GM12891 (cell line): Measurements from ENCODE around the gene SLCO3A1.

Experiments
- DNase-seq: peaks from one replicate; pipeline ENCODE4 v3.0.0; 2011; ENCODE audit warnings: low spot score; ENCODE audit not compliant: insufficient read length
- FAIRE-seq: peaks from 2 replicates; lab custom pipeline; 2011; peaks lifted over from hg19 to GRCh38; lab: Jason Lieb, UNC
- PAX5 ChIP-seq: IDR thresholded peaks from 2 replicates; pipeline ENCODE4 v1.6.1; 2011; ENCODE audit warnings: low read length, moderate library complexity, mild to moderate bottlenecking; ENCODE audit not compliant: insufficient read depth, severe bottlenecking
- POLR2A ChIP-seq: IDR thresholded peaks from 2 replicates; pipeline ENCODE4 v1.6.1; 2011; ENCODE audit warnings: low read depth, low read length, control low read depth
- POLR2AphosphoS5 ChIP-seq: IDR thresholded peaks from 2 replicates; pipeline ENCODE4 v1.6.1; 2011; ENCODE audit warnings: low read depth, low read length, control low read depth
- POU2F2 ChIP-seq: IDR thresholded peaks from 2 replicates; pipeline ENCODE4 v1.6.1; 2011; ENCODE audit warnings: low read depth, mild to moderate bottlenecking, control low read depth, low read length, moderate library complexity
- SPI1 ChIP-seq: IDR thresholded peaks from 2 replicates; pipeline ENCODE4 v1.6.1; 2011; ENCODE audit warnings: low read depth, low read length, control low read depth
- TAF1 ChIP-seq: IDR thresholded peaks from 2 replicates; pipeline ENCODE4 v1.6.1; 2011; ENCODE audit warnings: low read depth, low read length, control low read depth

SLCO3A1 gene

GRCh38 chr15:91944331-91944730 lies 90.8 kb downstream of the SLCO3A1 start:
- FAIRE-seq (no peak), DNase-seq (no peak)
- TF ChIP-seq SPI1 (no peak), PAX5 (no peak), POLR2A (no peak), POU2F2 (no peak), TAF1 (no peak), POLR2AphosphoS5 (no peak)

- FAIRE-seq (no peak), DNase-seq (no peak)
- TF ChIP-seq SPI1 (no peak), PAX5 (no peak), POU2F2 (no peak), TAF1 (no peak), POLR2AphosphoS5 (no peak), POLR2A (no peak)
These were observed 91.9 kb downstream of the SLCO3A1 start for GRCh38 chr15:91945385-91945784.

GRCh38 chr15:91946075-91946474 lies 92.6 kb downstream of the SLCO3A1 start:
- TF ChIP-seq POU2F2: no peak
- TF ChIP-seq SPI1: no peak
- TF ChIP-seq POLR2AphosphoS5: no peak
- no peak for TF ChIP-seq POLR2A
- TF ChIP-seq TAF1: no peak
- no peak for TF ChIP-seq PAX5
- DNase-seq (no peak), FAIRE-seq (no peak)

- DNase-seq: no peak
- TF ChIP-seq PAX5 (no peak), POU2F2 (no peak), POLR2A (no peak), TAF1 (no peak), POLR2AphosphoS5 (no peak), SPI1 (no peak)
- FAIRE-seq: no peak
These were observed 93.2 kb downstream of the SLCO3A1 start for GRCh38 chr15:91946581-91947292.

- TF ChIP-seq SPI1: no peak
- FAIRE-seq: no peak
These were observed 93.8 kb downstream of the SLCO3A1 start for GRCh38 chr15:91947293-91947679.

GRCh38 chr15:91947683-91948608 lies 94.4 kb downstream of the SLCO3A1 start:
- FAIRE-seq (no peak), DNase-seq (no peak)
- TF ChIP-seq POLR2AphosphoS5: no peak
- TF ChIP-seq TAF1: no peak
- no peak for TF ChIP-seq PAX5
- TF ChIP-seq POU2F2: no peak
- no peak for TF ChIP-seq POLR2A
- no peak for TF ChIP-seq SPI1

More at GRCh38 chr15:91947293-91947679, 93.8 kb downstream of the SLCO3A1 start:
- no peak for DNase-seq

GRCh38 chr15:91949361-91949760 lies 95.9 kb downstream of the SLCO3A1 start:
- no peak for DNase-seq
- no peak for FAIRE-seq
- TF ChIP-seq SPI1: no peak

GRCh38 chr15:91950054-91950453 lies 96.5 kb downstream of the SLCO3A1 start:
- TF ChIP-seq TAF1 (no peak), POU2F2 (no peak), POLR2A (no peak), SPI1 (no peak), POLR2AphosphoS5 (no peak), PAX5 (no peak)
- FAIRE-seq (no peak), DNase-seq (no peak)

GRCh38 chr15:91950631-91951329 lies 97.3 kb downstream of the SLCO3A1 start:
- DNase-seq: no peak
- TF ChIP-seq POLR2AphosphoS5: no peak
- no peak for TF ChIP-seq POU2F2
- TF ChIP-seq POLR2A: no peak
- no peak for FAIRE-seq

GRCh38 chr15:91952216-91952615 lies 98.7 kb downstream of the SLCO3A1 start:
- FAIRE-seq (no peak), DNase-seq (no peak)
- no peak for TF ChIP-seq POLR2A
- no peak for TF ChIP-seq POU2F2
- TF ChIP-seq PAX5: no peak
- TF ChIP-seq SPI1: no peak
- TF ChIP-seq POLR2AphosphoS5: no peak
- TF ChIP-seq TAF1: no peak
